NB4 (cell line): ENCODE measurements around the gene RIMS4.
"Not testable (repeated sequence)": the region's sequence is repeated elsewhere in the genome, so short reads cannot be mapped to it uniquely, and the experiment has no call there.

Experiments
- DNase-seq: peaks from one replicate; pipeline ENCODE4 v3.0.0; 2010; ENCODE audit warnings: low read depth
- H3K4me3 ChIP-seq: one replicate; pipeline ENCODE4 v1.5.1; 2011; ENCODE audit warnings: mild to moderate bottlenecking, low read depth, low read length, moderate library complexity
- MAX ChIP-seq: IDR thresholded peaks from 2 replicates; pipeline ENCODE4 v1.6.1; 2011; ENCODE audit warnings: low read depth, low read length
- MYC ChIP-seq: IDR thresholded peaks from 2 replicates; pipeline ENCODE4 v1.6.1; 2011; ENCODE audit warnings: low read depth, low read length
- POLR2A ChIP-seq: IDR thresholded peaks from 2 replicates; pipeline ENCODE4 v1.6.1; 2011; ENCODE audit warnings: mild to moderate bottlenecking; ENCODE audit not compliant: insufficient read length; ENCODE audit errors: extremely low read depth
- TF ChIP-seq, protein P1 (sequence below): IDR thresholded peaks from one replicate; pipeline ENCODE4 v1.5.1; 2012; ENCODE audit warnings: low read depth, low read length

The RIMS4 gene

DNA sequence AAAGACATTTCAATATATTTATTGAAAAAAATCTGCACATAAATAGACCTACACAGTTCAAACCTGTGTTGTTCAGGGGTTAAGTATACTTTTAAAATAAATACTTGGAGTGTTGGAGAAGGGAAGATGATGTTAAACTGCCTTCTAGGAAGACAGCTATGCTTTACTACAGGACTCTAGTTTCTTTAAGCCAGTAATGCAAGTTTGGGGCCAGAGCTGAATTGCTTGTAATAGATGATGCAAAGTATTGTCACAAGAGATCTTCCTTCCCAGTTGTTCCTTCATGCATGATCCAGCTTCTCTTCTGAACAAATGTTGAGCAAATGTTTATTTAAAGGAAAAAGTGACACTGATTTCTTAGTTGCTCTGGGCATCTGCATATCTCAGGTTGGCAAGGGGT, 20.2 kb upstream of the RIMS4 start:
- DNase-seq, result no peak
- no peak overlapping the region for H3K4me3 ChIP-seq
- no peak for TF ChIP-seq POLR2A
- TF ChIP-seq, protein P1, sequence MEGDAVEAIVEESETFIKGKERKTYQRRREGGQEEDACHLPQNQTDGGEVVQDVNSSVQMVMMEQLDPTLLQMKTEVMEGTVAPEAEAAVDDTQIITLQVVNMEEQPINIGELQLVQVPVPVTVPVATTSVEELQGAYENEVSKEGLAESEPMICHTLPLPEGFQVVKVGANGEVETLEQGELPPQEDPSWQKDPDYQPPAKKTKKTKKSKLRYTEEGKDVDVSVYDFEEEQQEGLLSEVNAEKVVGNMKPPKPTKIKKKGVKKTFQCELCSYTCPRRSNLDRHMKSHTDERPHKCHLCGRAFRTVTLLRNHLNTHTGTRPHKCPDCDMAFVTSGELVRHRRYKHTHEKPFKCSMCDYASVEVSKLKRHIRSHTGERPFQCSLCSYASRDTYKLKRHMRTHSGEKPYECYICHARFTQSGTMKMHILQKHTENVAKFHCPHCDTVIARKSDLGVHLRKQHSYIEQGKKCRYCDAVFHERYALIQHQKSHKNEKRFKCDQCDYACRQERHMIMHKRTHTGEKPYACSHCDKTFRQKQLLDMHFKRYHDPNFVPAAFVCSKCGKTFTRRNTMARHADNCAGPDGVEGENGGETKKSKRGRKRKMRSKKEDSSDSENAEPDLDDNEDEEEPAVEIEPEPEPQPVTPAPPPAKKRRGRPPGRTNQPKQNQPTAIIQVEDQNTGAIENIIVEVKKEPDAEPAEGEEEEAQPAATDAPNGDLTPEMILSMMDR, result no peak
- no peak for TF ChIP-seq MAX
- no peak for TF ChIP-seq MYC

DNA sequence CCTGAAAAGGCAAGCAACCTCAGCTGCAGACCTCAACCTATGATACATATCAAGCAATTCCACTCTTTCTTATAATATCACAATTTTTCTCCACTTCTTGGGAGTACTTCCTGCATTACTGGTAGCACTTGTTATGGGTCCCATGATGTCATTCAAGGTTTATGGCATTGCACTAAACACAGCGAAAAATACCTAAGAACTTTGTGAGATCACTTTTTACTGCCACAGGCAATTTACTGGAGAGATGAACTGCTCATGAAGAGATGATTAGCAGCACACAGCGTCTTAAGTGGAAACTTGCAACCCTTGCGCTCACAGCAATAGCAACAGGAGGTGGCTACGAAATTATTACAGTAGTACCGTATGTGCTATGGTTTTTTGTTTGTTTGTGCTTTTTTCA, 19.3 kb upstream of the RIMS4 start:
- TF ChIP-seq, protein P1, result no peak
- TF ChIP-seq POLR2A, result no peak
- TF ChIP-seq MAX, result no peak
- no peak for DNase-seq
- H3K4me3 ChIP-seq, result no peak overlapping the region

GRCh38 chr20:44828640-44829039, 18.3 kb upstream of the RIMS4 start:
- TF ChIP-seq MAX, result no peak
- DNase-seq, result no peak
- H3K4me3 ChIP-seq, result no peak overlapping the region

DNA sequence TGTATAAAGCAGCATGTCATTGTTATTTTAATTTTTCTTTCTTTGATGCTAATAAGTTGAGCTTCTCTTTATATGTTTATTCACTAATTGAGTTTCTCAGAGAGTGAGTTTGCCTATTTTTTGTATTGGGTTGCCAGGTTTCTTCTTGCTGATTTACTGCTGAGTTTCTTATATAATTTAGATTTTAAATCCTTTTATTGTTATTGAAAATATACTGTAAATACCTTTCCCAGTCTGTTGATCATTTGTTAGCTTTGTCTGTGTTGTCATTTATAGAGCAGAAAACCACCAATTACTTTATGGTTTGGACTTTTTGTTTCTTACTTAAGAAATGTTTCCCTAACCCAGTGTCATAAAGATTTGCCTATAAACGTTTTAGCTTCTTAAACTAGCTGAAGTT, 17.1 kb upstream of the RIMS4 start:
- H3K4me3 ChIP-seq, result no peak overlapping the region
- DNase-seq, result no peak
- TF ChIP-seq MAX (no peak), POLR2A (no peak), MYC (no peak)
- TF ChIP-seq, protein P1, result no peak

DNA sequence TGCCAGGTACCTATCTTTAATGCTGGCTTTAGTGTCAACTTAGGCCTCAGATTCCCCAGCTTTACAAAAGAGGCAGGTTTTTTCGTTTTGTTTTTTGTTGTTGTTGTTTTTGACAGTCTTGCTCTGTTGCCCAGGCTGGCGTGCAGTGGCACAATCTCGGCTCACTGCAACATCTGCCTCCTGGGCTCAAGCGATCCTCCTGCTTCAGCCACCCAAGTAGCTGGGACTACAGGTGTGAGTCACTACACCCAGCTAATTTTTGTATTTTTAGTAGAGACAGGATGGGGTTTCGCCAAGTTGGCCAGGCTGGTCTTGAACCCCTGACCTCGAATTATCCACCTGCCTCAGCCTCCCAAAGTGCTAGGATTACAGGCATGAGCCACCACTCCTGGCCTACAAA, 11.2 kb upstream of the RIMS4 start:
- not testable (repeated sequence) for H3K4me3 ChIP-seq, DNase-seq

GRCh38 chr20:44819936-44820335, 9.6 kb upstream of the RIMS4 start:
- no peak for TF ChIP-seq MAX
- TF ChIP-seq, protein P1, result no peak
- TF ChIP-seq MYC, result no peak
- no peak for TF ChIP-seq POLR2A
- H3K4me3 ChIP-seq, result no peak overlapping the region
- DNase-seq, result no peak

DNA sequence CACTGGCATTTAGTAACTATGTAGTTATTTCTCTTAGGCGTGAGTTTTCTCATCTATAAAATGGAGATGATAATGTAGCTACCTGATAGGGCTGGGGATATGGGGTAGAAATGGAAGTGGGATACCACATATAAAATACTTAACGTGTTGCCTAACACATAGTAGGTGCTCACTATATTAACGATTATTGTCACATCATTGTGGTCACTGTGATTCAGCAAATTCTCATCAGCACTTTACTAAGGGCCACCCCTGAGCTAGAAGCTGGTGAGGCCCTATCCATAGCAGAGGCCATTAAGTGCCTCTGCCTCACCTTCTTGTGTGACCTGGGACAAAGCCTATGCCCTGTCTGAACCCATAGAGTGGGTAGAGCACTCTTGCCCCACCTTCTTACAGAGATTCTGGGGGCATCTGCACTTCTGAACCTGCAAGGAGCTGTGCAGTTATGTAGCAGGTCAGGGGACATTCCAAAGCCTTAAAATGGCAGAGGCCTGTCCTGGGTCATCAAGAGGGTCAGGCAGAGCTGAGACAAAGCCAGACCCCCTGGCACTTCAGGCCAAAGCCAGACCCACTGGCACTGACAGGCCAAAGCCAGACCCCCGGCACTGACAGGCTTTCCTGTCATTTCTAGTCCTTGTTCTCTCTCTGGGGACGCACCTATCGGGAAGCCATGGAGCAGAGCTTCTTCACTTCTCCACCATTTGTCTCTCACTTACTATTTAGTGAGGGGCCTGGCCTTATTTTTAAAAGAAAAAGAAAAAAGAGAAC, 7.0 kb upstream of the RIMS4 start:
- TF ChIP-seq MYC (no peak), POLR2A (no peak), MAX (no peak)
- TF ChIP-seq, protein P1, result no peak
- no peak for DNase-seq
- no peak overlapping the region for H3K4me3 ChIP-seq
